GM13977 (cell line): Measurements from ENCODE around the gene GGCT.
"Not testable (repeated sequence)": the region's sequence is repeated elsewhere in the genome, so short reads cannot be mapped to it uniquely, and the experiment has no call there.

Source experiments
- DNase-seq: peaks from one replicate; pipeline ENCODE4 v3.0.0; 2012; ENCODE audit warnings: low spot score
- in situ Hi-C: fragments of 300-500 bp; cut with MboI; formaldehyde crosslinking; loops from one replicate; pipeline ENCODE4 v1.12.0; 2022; ENCODE audit warnings: low sequenced_read_pairs, low pct_unique_long_range_greater_than_20kb, mixed read lengths, inconsistent platforms; ENCODE audit not compliant: unreplicated experiment
- TF ChIP-seq, protein P1 (sequence below): IDR thresholded peaks from 2 replicates; pipeline ENCODE4 v1.5.1; 2012; ENCODE audit warnings: mild to moderate bottlenecking, control low read depth; ENCODE audit not compliant: insufficient read depth; ENCODE audit errors: extremely low read depth, missing control alignments

Gene GGCT

DNA sequence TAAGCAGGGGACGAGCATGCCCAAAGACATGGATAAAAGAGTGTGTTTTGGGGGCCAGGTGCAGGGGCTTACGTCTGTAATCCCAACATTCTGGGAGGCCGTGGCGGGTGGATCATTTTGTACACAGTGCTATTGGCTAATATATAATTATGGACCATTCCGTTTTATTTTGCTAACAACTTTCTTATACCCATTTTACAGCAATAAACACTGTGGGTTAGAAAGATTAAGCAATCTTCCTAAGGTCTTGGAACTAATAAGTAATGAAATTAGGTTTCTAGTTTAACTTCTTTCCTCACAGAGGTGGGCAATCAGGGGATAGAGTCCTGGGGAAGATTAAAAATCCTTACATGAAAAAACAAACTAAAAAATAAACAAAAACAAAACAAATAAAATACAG lies 3.4 kb downstream of the GGCT start:
- no peak for DNase-seq
- in situ Hi-C loops: no loop called here

DNA sequence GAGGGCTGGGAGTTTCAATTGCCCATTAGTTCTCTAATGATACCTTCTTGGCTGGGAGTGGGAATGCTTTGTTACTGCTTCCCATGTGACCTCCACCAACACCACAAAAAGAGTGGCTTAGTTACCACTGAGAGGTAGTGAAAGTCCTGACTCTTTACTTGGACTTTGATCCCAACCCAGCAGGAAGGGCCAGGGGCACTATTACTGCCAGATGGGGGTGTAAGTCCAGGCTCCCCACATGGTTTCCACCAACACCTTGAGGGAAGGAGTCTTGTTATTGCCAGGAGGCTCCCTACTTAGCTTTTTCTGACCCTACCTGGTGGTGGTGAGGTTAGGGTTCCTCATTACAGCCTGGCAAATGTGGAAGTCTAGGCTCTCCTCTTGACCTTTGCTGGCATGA lies 11.4 kb downstream of the GGCT start:
- in situ Hi-C loops: no loop called here
- TF ChIP-seq, protein P1, sequence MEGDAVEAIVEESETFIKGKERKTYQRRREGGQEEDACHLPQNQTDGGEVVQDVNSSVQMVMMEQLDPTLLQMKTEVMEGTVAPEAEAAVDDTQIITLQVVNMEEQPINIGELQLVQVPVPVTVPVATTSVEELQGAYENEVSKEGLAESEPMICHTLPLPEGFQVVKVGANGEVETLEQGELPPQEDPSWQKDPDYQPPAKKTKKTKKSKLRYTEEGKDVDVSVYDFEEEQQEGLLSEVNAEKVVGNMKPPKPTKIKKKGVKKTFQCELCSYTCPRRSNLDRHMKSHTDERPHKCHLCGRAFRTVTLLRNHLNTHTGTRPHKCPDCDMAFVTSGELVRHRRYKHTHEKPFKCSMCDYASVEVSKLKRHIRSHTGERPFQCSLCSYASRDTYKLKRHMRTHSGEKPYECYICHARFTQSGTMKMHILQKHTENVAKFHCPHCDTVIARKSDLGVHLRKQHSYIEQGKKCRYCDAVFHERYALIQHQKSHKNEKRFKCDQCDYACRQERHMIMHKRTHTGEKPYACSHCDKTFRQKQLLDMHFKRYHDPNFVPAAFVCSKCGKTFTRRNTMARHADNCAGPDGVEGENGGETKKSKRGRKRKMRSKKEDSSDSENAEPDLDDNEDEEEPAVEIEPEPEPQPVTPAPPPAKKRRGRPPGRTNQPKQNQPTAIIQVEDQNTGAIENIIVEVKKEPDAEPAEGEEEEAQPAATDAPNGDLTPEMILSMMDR: no peak
- DNase-seq: no peak

More for the DNA sequence above, 3.4 kb downstream of the GGCT start:
- TF ChIP-seq, protein P1: no peak

DNA sequence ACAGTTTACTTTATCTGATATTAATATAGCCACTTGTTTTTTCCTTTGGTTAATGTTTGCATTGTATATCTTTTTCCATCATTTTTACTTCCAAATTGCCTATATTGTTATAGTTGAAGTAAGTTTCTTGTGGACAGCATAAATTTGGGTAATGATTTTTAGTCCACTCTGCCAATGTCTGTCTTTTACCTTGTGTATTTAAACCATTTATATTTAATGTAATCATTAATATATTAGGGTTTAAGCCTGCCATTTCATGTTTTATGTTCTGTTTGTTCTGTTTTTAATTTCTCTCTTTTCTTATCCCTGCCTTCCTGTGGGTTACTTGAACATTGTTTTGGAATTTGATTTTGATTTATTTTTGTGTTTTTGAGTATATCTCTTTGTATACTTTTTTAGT lies 13.2 kb downstream of the GGCT start:
- in situ Hi-C loops: no loop called here
- TF ChIP-seq, protein P1: no peak
- no peak for DNase-seq

DNA sequence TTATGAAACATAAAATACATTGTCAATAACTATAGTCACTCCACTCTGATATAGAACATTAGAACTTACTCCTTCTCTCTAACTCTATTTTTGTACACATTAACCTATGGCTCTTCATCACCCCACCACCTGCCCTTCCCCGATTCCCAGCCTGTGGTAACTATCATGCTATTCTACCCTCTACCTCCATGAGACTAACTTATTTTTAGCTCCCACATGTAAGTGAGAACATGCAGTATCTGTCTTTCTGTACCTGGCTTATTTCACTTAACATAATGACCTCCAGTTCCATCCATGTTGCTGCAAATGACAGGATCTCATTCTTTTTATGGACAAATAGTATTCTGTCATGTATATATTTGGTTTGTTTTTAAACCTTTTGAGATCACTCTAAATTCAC lies 17.3 kb downstream of the GGCT start:
- DNase-seq: no peak

DNA sequence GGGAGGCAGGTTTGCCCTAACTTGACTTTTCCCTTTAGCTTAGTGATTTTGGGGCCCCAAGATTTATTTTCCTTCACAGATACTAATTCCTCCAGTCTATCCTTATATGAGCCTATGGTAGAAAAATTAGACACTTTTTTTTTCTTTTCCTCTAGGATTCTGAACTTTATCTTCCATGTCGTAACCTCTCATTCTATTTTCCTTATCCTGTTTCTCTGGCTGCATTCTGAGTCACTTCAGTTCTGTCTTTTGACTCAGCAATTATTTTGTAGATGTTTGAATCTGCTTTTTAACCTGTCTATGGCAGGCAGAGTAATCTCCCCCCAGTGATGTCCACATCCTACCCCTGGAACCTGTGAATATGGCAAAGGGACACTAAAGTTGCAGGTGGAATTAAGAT lies 19.0 kb downstream of the GGCT start:
- TF ChIP-seq, protein P1: no peak
- in situ Hi-C loops: no loop called here
- DNase-seq: no peak

More for the DNA sequence above, 17.3 kb downstream of the GGCT start:
- in situ Hi-C loops: no loop called here
- TF ChIP-seq, protein P1: no peak

DNA sequence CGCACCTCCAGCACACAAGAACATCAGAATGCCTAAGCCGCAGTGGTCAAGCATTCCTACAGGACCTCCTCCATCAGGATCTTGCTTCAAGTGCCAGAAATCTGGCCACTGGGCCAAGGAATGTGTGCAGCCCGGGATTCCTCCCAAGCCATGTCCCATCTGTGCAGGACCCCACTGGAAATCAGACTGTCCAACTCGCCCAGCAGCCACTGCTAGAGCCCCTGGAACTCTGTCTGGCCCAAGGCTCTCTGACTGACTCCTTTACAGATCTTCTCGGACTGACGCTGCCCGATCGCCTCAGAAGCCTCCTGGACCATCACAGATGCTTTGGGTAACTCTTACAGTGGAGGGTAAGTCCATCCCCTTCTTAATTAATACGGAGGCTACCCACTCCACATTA lies 23.2 kb downstream of the GGCT start:
- in situ Hi-C loops, DNase-seq: not testable (repeated sequence)

DNA sequence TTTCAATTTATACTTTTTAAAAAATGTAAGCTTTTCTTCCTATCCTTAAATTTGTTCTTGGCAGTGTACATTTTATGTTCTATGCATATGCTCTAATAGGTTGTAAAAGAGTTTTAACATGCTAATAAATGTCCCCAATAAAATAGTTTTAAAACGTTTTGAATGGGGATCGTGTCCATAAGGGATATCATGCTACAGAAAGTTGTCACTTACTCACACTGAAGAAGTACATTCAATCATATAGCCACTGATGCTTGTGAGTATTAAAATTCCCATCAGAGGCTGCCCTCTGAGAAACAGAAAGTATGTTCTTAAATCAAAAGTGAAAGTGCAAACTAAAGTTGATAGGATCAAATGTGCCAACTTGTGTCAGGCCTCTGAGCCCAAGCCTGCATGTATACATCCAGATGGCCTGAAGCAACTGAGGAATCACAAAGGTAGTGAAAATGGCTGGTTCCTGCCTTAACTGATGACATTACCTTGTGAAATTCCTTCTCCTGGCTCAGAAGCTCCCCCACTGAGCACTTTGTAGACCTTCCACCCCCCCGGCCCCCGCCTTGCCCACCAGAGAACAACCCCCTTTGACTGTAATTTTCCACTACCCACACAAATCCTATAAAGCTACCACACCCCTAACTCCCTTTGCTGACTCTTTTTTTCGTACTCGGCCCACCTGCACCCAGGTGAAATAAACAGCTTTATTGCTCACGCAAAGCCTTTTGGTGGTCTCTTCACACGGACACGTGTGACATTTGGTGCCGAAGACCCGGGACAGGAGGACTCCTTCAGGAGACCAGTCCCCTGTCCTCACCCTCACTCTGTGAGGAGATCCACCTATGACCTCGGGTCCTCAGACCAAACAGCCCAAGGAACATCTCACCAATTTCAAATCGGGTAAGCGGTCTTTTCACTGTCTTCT lies 25.2 kb downstream of the GGCT start:
- TF ChIP-seq, protein P1: no peak
- no peak for DNase-seq
- in situ Hi-C loops: no loop called here
